ENCODE results near the gene TIAM2. TPM values are rescaled to one million over a fixed set of nuclear protein-coding genes. Genes with fewer than 3 reads are reported as not detected.

Gene TIAM2
- total RNA-seq, 2 experiments from 2014 or later = 5.4 to 6.2 TPM

DNA sequence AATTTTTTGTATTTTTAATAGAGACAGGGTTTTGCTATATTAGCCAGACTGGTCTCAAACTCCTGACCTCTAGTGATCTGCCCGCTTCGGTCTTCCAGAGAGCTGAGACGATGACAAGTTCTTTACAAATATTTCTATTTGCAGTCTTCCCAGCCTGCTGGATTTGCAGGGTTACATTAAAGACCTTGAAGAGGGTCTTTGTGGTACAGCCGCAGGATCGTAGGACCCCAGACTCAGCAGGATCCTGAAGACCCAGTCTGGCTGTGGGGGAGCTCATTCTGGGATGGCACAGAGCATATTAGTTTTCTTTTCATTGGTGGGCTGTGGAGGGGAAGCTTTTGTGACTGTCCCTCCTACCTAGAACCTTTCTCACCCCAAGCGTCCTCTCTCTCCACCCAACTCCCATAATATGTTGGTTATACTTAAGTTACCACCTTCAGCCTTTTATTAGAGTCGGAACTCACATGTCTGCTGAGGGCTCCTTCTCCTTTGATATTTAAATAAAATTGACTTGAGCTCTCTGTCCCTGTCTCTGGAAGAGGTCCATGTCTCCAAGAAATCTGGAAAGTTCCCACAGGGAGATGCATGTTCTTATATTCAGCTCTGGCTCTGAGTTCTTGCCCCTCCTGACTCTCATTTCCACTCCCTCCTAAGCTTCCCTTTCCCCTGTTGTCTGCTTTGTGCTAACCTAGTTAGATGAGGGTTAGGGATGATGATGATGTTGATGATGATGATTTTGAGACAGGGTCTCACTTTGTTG, 72.0 kb downstream of the TIAM2 start:
- Histone ChIP-seq H4K20me1 (ENCODE audit: insufficient read depth, low read length) (no peaks in the 10 kb centered on the region), H3K4me3 (ENCODE audit: low read depth, low read length, poor library complexity, severe bottlenecking) (no peak overlapping the region), H3K9me3 (ENCODE audit: low read length) (no peaks in the 10 kb centered on the region), H2AFZ (ENCODE audit: low read length) (no peak overlapping the region), H3K4me1 (ENCODE audit: insufficient read depth, low read length, poor library complexity, severe bottlenecking) (peaks cover 8% of the 10 kb centered on the region), H3K79me2 (ENCODE audit: insufficient read depth, low read depth, low read length) (no peaks in the 10 kb centered on the region), H3K27ac (ENCODE audit: low read depth, low read length, poor library complexity, severe bottlenecking) (no peak overlapping the region), H3K9me2 (ENCODE audit: insufficient read depth, low read length) (no peaks in the 10 kb centered on the region), H3K36me3 (ENCODE audit: insufficient read depth, low read length) (no peaks in the 10 kb centered on the region), H3K4me2 (ENCODE audit: low read length) (no peak overlapping the region)
- no peak for DNase-seq (ENCODE audit: low spot score)
- CTCF ChIA-PET (ENCODE audit: unreplicated experiment) = no interaction called here
- intact Hi-C loops (cut with micrococcal nuclease; ENCODE audit: unreplicated experiment) = no loop called here
- no peak for TF ChIP-seq EZH2phosphoT487 (IDR thresholded peaks at IDR 0.05; ENCODE audit: borderline replicate concordance, low read depth, low read length)
- TF ChIP-seq, protein P1, sequence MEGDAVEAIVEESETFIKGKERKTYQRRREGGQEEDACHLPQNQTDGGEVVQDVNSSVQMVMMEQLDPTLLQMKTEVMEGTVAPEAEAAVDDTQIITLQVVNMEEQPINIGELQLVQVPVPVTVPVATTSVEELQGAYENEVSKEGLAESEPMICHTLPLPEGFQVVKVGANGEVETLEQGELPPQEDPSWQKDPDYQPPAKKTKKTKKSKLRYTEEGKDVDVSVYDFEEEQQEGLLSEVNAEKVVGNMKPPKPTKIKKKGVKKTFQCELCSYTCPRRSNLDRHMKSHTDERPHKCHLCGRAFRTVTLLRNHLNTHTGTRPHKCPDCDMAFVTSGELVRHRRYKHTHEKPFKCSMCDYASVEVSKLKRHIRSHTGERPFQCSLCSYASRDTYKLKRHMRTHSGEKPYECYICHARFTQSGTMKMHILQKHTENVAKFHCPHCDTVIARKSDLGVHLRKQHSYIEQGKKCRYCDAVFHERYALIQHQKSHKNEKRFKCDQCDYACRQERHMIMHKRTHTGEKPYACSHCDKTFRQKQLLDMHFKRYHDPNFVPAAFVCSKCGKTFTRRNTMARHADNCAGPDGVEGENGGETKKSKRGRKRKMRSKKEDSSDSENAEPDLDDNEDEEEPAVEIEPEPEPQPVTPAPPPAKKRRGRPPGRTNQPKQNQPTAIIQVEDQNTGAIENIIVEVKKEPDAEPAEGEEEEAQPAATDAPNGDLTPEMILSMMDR (conservative IDR thresholded peaks at IDR 0.05; ENCODE audit: low read length) = no peak
- POLR2A ChIA-PET = interaction anchor here (1.7 kb wide), 1 partner anchor 14 kb away, joined by 4 read pairs; no protein-coding TSS in a partner anchor
- BruUV-seq (replicated peaks) = no TSS peak

DNA sequence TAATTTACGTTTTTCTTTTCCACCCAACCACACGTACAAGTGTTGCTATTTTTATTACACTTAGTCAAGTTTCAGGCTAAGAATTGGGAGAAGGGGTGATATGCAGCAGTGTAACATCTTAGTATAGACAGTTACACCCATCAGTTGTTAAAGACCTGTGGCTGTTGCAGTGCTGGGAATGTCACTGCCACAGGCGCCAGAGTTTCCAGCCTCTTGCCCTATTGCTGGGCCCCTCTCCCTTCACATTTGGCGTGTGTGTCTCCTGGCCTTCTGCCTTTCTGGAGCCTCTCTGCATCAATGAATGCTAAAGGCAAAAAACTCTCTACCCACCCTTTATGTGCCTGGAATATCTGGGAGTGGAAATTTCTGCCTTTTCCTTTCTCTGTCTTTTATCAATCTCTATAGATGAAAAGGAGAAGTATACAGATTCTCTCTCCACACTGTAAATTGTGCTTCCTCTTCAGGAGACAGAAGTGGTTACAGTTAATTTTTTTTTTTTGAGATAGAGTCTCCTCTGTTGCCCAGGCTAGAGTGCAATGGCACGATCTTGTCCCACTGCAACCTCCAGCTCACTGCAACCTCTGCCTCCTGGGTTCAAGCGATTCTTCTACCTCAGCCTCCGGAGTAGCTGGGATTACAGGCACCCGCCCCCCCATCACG, 73.0 kb downstream of the TIAM2 start:
- no peak overlapping the region for H3K27ac ChIP-seq (ENCODE audit: low read depth, low read length, poor library complexity, severe bottlenecking)
- intact Hi-C loops (cut with micrococcal nuclease; ENCODE audit: unreplicated experiment) = no loop called here

More for the DNA sequence above, 73.0 kb downstream of the TIAM2 start:
- DNase-seq (ENCODE audit: low spot score) = no peak
- no peaks in the 10 kb centered on the region for H3K79me2 ChIP-seq (ENCODE audit: insufficient read depth, low read depth, low read length)
- H3K4me2 ChIP-seq (ENCODE audit: low read length) = no peak overlapping the region
- no peak overlapping the region for H3K4me3 ChIP-seq (ENCODE audit: low read depth, low read length, poor library complexity, severe bottlenecking)
- H2AFZ ChIP-seq (ENCODE audit: low read length) = no peak overlapping the region
- H3K9me3 ChIP-seq (ENCODE audit: low read length) = no peaks in the 10 kb centered on the region
- peaks cover 8% of the 10 kb centered on the region for H3K4me1 ChIP-seq (ENCODE audit: insufficient read depth, low read length, poor library complexity, severe bottlenecking)
- no peaks in the 10 kb centered on the region for H3K36me3 ChIP-seq (ENCODE audit: insufficient read depth, low read length)
- H3K9me2 ChIP-seq (ENCODE audit: insufficient read depth, low read length) = no peaks in the 10 kb centered on the region
- TF ChIP-seq EZH2phosphoT487 (IDR thresholded peaks at IDR 0.05; ENCODE audit: borderline replicate concordance, low read depth, low read length) = no peak
- TF ChIP-seq, protein P1 (conservative IDR thresholded peaks at IDR 0.05; ENCODE audit: low read length) = no peak
- CTCF ChIA-PET (ENCODE audit: unreplicated experiment) = no interaction called here
- H4K20me1 ChIP-seq (ENCODE audit: insufficient read depth, low read length) = no peaks in the 10 kb centered on the region
- POLR2A ChIA-PET = interaction anchor here (0.6 kb wide), 1 partner anchor 647 kb away, joined by 5 read pairs; no protein-coding TSS in a partner anchor
- no TSS peak for BruUV-seq (replicated peaks)
